Stimulated activated CD4-positive, alpha-beta T cell treated with anti-CD3 and anti-CD28 coated beads, Interleukin-15, amount 100 ng/mL, for 1 hour (primary cell): ENCODE measurements around the gene TMEM164.
"Not testable (repeated sequence)": the region's sequence is repeated elsewhere in the genome, so short reads cannot be mapped to it uniquely, and the experiment has no call there.

ENCODE experiments used
- DNase-seq, 2 donors: peaks; one replicate each; pipeline ENCODE4 v3.0.0-alpha.2; 2020; ENCODE audit warnings: low read depth in 1 of 2, low spot score in 1 of 2

Gene TMEM164

GRCh38 chrX:110002300-110003166 lies at the start of gene TMEM164:
TMEM164 (plus strand) TSS chrX:110003114; CDS start chrX:110003775, 661 bp downstream.
- DNase-seq: peak; percentile 43 to 62

GRCh38 chrX:109954333-109954732 lies 48.6 kb upstream of the TMEM164 start:
- DNase-seq: no peak

GRCh38 chrX:109954955-109955354 lies 48.0 kb upstream of the TMEM164 start:
- no peak for DNase-seq

GRCh38 chrX:109958266-109958665 lies 44.6 kb upstream of the TMEM164 start:
- no peak for DNase-seq

- DNase-seq: no peak
Observed at GRCh38 chrX:109959356-109959871, 43.5 kb upstream of the TMEM164 start.

GRCh38 chrX:109964390-109964789 lies 38.5 kb upstream of the TMEM164 start:
- DNase-seq: no peak

- DNase-seq: no peak
Observed at GRCh38 chrX:109966246-109966645, 36.7 kb upstream of the TMEM164 start.

GRCh38 chrX:109967156-109967555 lies 35.8 kb upstream of the TMEM164 start:
- DNase-seq: no peak

GRCh38 chrX:109970841-109971240 lies 32.1 kb upstream of the TMEM164 start:
- not testable (repeated sequence) for DNase-seq

- DNase-seq: no peak
Observed at GRCh38 chrX:109974906-109975655, 27.8 kb upstream of the TMEM164 start.

- DNase-seq: not testable (repeated sequence)
Observed at GRCh38 chrX:109985210-109985609, 17.7 kb upstream of the TMEM164 start.

- DNase-seq: no peak
Observed at GRCh38 chrX:109987884-109988283, 15.0 kb upstream of the TMEM164 start.

- DNase-seq: no peak
Observed at GRCh38 chrX:109990582-109991276, 12.2 kb upstream of the TMEM164 start.

- no peak for DNase-seq
Observed at GRCh38 chrX:109992203-109992602, 10.7 kb upstream of the TMEM164 start.

- DNase-seq: no peak
Observed at GRCh38 chrX:109995155-109995554, 7.8 kb upstream of the TMEM164 start.

- DNase-seq: no peak
Observed at GRCh38 chrX:109997786-109998452, 5.0 kb upstream of the TMEM164 start.

- DNase-seq: no peak
Observed at GRCh38 chrX:110000000-110000399, 2.9 kb upstream of the TMEM164 start.

GRCh38 chrX:110000847-110001713 lies 1.8 kb upstream of the TMEM164 start:
- no peak for DNase-seq

GRCh38 chrX:110001740-110002299 lies 1.1 kb upstream of the TMEM164 start:
- no peak for DNase-seq
